HCT116 (cell line): Measurements from ENCODE around the gene CTAGE9.

Experiments
- CTCF ChIP-seq, 3 experiments: fragments of 200-600 bp in 1 of 3; sonication (generic) in 1 of 3; IDR thresholded peaks in 2 of 3; conservative IDR thresholded peaks in 1 of 3; 2 replicates each; pipeline ENCODE4 v1.5.1; 2012 to 2017; ENCODE audit warnings: low read depth in 2 of 3, low read length in 2 of 3, antibody characterized with exemption in 1 of 3, borderline replicate concordance in 1 of 3, control low read depth in 1 of 3, mild to moderate bottlenecking in 1 of 3, mixed read lengths in 1 of 3, mixed run types in 1 of 3, moderate library complexity in 1 of 3; ENCODE audit not compliant: insufficient read depth in 1 of 3
- EZH2 ChIP-seq: fragments of 200-600 bp; sonication (generic); IDR thresholded peaks from 2 replicates; pipeline ENCODE4 v1.6.1; 2017; ENCODE audit warnings: antibody characterized with exemption, mixed run types
- EZH2phosphoT487 ChIP-seq: fragments of 200-600 bp; IDR thresholded peaks from 2 replicates; pipeline ENCODE4 v1.6.1; 2018; ENCODE audit warnings: antibody characterized with exemption, borderline replicate concordance
- FOSL1 ChIP-seq: IDR thresholded peaks from 2 replicates; pipeline ENCODE4 v1.6.1; 2012; ENCODE audit warnings: low read depth
- JUND ChIP-seq: IDR thresholded peaks from 2 replicates; pipeline ENCODE4 v1.6.1; 2012
- POLR2A ChIP-seq: IDR thresholded peaks from 2 replicates; pipeline ENCODE4 v1.7.0; 2011; ENCODE audit warnings: borderline replicate concordance; ENCODE audit not compliant: insufficient read depth, insufficient read length; ENCODE audit errors: extremely low read depth
- POLR2AphosphoS5 ChIP-seq: IDR thresholded peaks from 2 replicates; pipeline ENCODE4 v1.6.1; 2011; ENCODE audit warnings: mild to moderate bottlenecking, low read depth, low read length, moderate library complexity
- RAD21 ChIP-seq: IDR thresholded peaks from 2 replicates; pipeline ENCODE4 v1.6.1; 2012; ENCODE audit warnings: low read depth, mild to moderate bottlenecking
- SIN3A ChIP-seq: IDR thresholded peaks from 2 replicates; pipeline ENCODE4 v1.6.1; 2012; ENCODE audit warnings: low read depth
- YY1 ChIP-seq: IDR thresholded peaks from 2 replicates; pipeline ENCODE4 v1.6.1; 2011; ENCODE audit warnings: low read length, low read depth, moderate library complexity, mild to moderate bottlenecking; ENCODE audit not compliant: insufficient replicate concordance; ENCODE audit errors: extremely low read depth

- TF ChIP-seq CTCF (IDR thresholded peaks at IDR 0.05 in 2 of 3, conservative IDR thresholded peaks at IDR 0.05 in 1 of 3; ENCODE audit: borderline replicate concordance in 1 of 3, insufficient read depth in 1 of 3, low read depth in 2 of 3, low read length in 2 of 3): no peak
- TF ChIP-seq FOSL1: no peak
- TF ChIP-seq EZH2: no peak
- no peak for TF ChIP-seq RAD21
- no peak for TF ChIP-seq YY1
- no peak for TF ChIP-seq EZH2phosphoT487
- TF ChIP-seq SIN3A: no peak
- TF ChIP-seq POLR2A: no peak
- no peak for TF ChIP-seq POLR2AphosphoS5
- no peak for TF ChIP-seq JUND
Observed at GRCh38 chr6:131747821-131748353, 37.1 kb upstream of the CTAGE9 start.
